Suprapubic skin (tissue), 4 donors: ENCODE data around the gene CADPS. TPM values are rescaled to one million over a fixed set of nuclear protein-coding genes. Genes with fewer than 3 reads are reported as not detected.

Experiments
- DNase-seq, 2 donors: peaks; one replicate each; pipeline ENCODE4 v3.0.0-alpha.2; 2019; ENCODE audit warnings: low spot score in 2 of 2
- H3K27ac ChIP-seq: fragments of 200-600 bp; sonication (generic); one replicate; pipeline ENCODE4 v1.5.1; 2019
- H3K27me3 ChIP-seq: fragments of 200-600 bp; sonication (generic); one replicate; pipeline ENCODE4 v1.5.1; 2019
- H3K36me3 ChIP-seq: fragments of 200-600 bp; sonication (generic); one replicate; pipeline ENCODE4 v1.5.1; 2019
- H3K4me1 ChIP-seq: fragments of 200-600 bp; sonication (generic); one replicate; pipeline ENCODE4 v1.5.1; 2019
- H3K4me3 ChIP-seq: fragments of 200-600 bp; sonication (generic); one replicate; pipeline ENCODE4 v1.5.1; 2019; ENCODE audit warnings: mild to moderate bottlenecking
- H3K9me3 ChIP-seq: fragments of 200-600 bp; sonication (generic); one replicate; pipeline ENCODE4 v1.5.1; 2019
- EP300 ChIP-seq: sonication (generic); formaldehyde crosslinking; IDR thresholded peaks from one replicate; pipeline ENCODE4 v1.6.1; 2017; ENCODE audit warnings: antibody characterized with exemption
- POLR2A ChIP-seq, 2 donors: fragments of 450-650 bp; IDR thresholded peaks; one replicate each; pipeline ENCODE4 v1.6.1; 2017; ENCODE audit warnings: antibody characterized with exemption in 2 of 2, mild to moderate bottlenecking in 2 of 2, moderate library complexity in 2 of 2
- POLR2AphosphoS5 ChIP-seq, 3 donors: sonication (generic); formaldehyde crosslinking; IDR thresholded peaks; one replicate each; pipeline ENCODE4 v1.6.1; 2017; ENCODE audit warnings: antibody characterized with exemption in 3 of 3
- WGBS: methylation state at CpG from one replicate; pipeline ENCODE4 v1.1.5; 2018; 5-methylcytosine and 5-hydroxymethylcytosine counted together
- total RNA-seq, 4 donors: library from RNA; depleted of rRNA; stranded (reverse); fragments of >200 nt; gene quantifications; one replicate each; pipeline ENCODE4 v1.1.0, GENCODE V29; 2016
- TF ChIP-seq, protein P1 (sequence below), 2 donors: fragments of 200-600 bp in 1 of 2; fragments of 450-650 bp in 1 of 2; sonication (generic) in 1 of 2; IDR thresholded peaks; one replicate each; pipeline ENCODE4 v1.5.1; 2016 to 2019; ENCODE audit warnings: antibody characterized with exemption in 2 of 2, mild to moderate bottlenecking in 1 of 2, moderate library complexity in 1 of 2

The CADPS gene
- total RNA-seq, 4 donors from 2014 or later, result 0.57 to 3.8 (median 3.0) TPM

DNA sequence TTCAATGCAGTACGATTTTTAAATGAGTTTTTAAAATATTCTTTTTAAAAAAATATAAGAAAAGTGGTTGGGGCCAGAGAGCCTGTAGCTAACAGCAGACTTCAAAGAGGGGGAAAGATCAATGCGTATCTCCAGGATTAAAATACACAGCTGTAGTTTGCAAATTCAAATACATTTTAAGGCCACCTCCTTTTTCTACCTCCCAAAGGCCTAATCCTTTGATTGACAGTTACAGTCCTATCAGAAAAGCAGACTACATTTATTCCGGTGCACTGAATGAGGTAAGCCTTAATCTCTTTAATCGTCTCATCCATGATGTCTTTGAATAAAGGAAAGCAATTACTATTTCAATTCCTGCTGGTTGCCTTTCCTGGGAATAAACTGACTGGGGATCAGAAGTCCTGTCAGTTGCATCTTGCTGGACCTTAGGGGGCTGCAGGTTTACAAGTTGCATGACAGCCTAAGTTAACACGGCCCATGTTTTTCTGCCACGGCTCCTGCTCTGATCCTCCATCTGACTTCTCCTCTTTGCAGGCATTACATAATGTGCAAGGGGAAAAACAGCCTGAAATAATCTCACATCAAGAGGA, 51.7 kb downstream of the CADPS start:
- Histone ChIP-seq H3K36me3 (no peaks in the 10 kb centered on the region), H3K4me3 (no peak overlapping the region), H3K27me3 (no peaks in the 10 kb centered on the region), H3K9me3 (no peaks in the 10 kb centered on the region), H3K27ac (no peak overlapping the region), H3K4me1 (no peaks in the 10 kb centered on the region)
- WGBS, result 67% methylated on average over 6 of the region's 6 CpGs
- no peak for TF ChIP-seq POLR2AphosphoS5 (IDR thresholded peaks at IDR 0.05)
- TF ChIP-seq, protein P1, sequence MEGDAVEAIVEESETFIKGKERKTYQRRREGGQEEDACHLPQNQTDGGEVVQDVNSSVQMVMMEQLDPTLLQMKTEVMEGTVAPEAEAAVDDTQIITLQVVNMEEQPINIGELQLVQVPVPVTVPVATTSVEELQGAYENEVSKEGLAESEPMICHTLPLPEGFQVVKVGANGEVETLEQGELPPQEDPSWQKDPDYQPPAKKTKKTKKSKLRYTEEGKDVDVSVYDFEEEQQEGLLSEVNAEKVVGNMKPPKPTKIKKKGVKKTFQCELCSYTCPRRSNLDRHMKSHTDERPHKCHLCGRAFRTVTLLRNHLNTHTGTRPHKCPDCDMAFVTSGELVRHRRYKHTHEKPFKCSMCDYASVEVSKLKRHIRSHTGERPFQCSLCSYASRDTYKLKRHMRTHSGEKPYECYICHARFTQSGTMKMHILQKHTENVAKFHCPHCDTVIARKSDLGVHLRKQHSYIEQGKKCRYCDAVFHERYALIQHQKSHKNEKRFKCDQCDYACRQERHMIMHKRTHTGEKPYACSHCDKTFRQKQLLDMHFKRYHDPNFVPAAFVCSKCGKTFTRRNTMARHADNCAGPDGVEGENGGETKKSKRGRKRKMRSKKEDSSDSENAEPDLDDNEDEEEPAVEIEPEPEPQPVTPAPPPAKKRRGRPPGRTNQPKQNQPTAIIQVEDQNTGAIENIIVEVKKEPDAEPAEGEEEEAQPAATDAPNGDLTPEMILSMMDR (IDR thresholded peaks at IDR 0.05), result no peak
- TF ChIP-seq EP300, result no peak
- no peak for TF ChIP-seq POLR2A (IDR thresholded peaks at IDR 0.05)
- no peak for DNase-seq

- H3K4me1 ChIP-seq, result no peaks in the 10 kb centered on the region
- no peaks in the 10 kb centered on the region for H3K27me3 ChIP-seq
- H3K36me3 ChIP-seq, result no peaks in the 10 kb centered on the region
- H3K27ac ChIP-seq, result no peak overlapping the region
- no peak for DNase-seq
- 88% methylated on average over 1 of the region's 1 CpG for WGBS
- no peaks in the 10 kb centered on the region for H3K9me3 ChIP-seq
- no peak overlapping the region for H3K4me3 ChIP-seq
- TF ChIP-seq, protein P1 (IDR thresholded peaks at IDR 0.05), result no peak
- TF ChIP-seq EP300, result no peak
- TF ChIP-seq POLR2A (IDR thresholded peaks at IDR 0.05), result no peak
- TF ChIP-seq POLR2AphosphoS5 (IDR thresholded peaks at IDR 0.05), result no peak
Observed at GRCh38 chr3:62822905-62823304, 52.3 kb downstream of the CADPS start.

DNA sequence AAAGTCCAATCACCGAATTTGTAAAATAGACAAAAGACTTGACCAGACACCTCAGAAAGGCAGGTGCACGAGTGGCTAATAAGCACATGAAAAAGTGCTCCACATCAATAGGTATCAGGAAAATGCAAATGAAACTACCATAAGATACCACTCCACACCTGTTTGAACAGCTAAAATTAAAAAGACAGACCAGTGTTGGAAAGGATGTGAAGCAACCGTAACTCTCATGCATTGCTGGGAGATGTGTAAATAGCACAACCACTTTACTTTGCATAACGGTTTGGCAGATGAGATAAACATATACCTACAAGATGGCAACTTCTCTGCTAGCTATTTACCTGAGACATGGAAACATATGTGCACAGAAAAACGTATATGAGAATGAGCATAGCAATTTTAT, 56.9 kb downstream of the CADPS start:
- Histone ChIP-seq H3K4me3 (no peak overlapping the region), H3K9me3 (no peaks in the 10 kb centered on the region), H3K27ac (no peak overlapping the region), H3K36me3 (no peaks in the 10 kb centered on the region), H3K27me3 (no peaks in the 10 kb centered on the region), H3K4me1 (no peaks in the 10 kb centered on the region)
- 84% methylated on average over 5 of the region's 5 CpGs for WGBS
- TF ChIP-seq POLR2A (IDR thresholded peaks at IDR 0.05) (no peak), POLR2AphosphoS5 (IDR thresholded peaks at IDR 0.05) (no peak), EP300 (no peak)
- TF ChIP-seq, protein P1 (IDR thresholded peaks at IDR 0.05), result no peak
- no peak for DNase-seq

- DNase-seq, result no peak
- H3K27ac ChIP-seq, result no peak overlapping the region
- no peak overlapping the region for H3K4me3 ChIP-seq
- no peaks in the 10 kb centered on the region for H3K9me3 ChIP-seq
- no peaks in the 10 kb centered on the region for H3K4me1 ChIP-seq
- H3K36me3 ChIP-seq, result no peaks in the 10 kb centered on the region
- 83% methylated on average over 2 of the region's 2 CpGs for WGBS
- TF ChIP-seq, protein P1 (IDR thresholded peaks at IDR 0.05), result no peak
- TF ChIP-seq POLR2A (IDR thresholded peaks at IDR 0.05), result no peak
- TF ChIP-seq EP300, result no peak
- no peak for TF ChIP-seq POLR2AphosphoS5 (IDR thresholded peaks at IDR 0.05)
- H3K27me3 ChIP-seq, result no peaks in the 10 kb centered on the region
Observed at GRCh38 chr3:62817678-62818077, 57.5 kb downstream of the CADPS start.

DNA sequence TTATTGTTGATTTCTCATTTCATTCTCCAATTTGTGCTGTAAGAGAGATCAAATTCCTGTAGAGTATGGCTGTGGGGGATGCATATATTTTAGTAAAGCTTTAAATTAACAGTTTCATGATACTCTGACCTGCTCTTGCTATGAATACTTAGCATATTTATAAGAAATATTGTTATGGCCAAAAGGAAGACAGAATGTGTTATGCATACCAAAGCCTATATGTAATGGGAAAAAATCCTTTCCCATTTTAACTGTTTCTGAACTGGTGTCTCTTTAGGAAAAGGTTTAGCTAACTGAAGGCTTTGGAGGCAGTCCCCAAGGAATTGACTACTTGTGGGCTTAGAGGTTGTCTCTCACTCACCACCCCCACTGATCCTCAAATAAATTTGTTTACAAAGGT, 59.2 kb downstream of the CADPS start:
- TF ChIP-seq EP300 (no peak), POLR2AphosphoS5 (IDR thresholded peaks at IDR 0.05) (no peak)
- Histone ChIP-seq H3K9me3 (no peaks in the 10 kb centered on the region), H3K27me3 (no peaks in the 10 kb centered on the region), H3K27ac (no peak overlapping the region), H3K36me3 (no peaks in the 10 kb centered on the region), H3K4me3 (no peak overlapping the region), H3K4me1 (no peaks in the 10 kb centered on the region)
- DNase-seq, result no peak

- 89% methylated on average over 3 of the region's 3 CpGs for WGBS
- no peak for DNase-seq
- no peak overlapping the region for H3K4me3 ChIP-seq
- H3K27ac ChIP-seq, result no peak overlapping the region
- no peaks in the 10 kb centered on the region for H3K27me3 ChIP-seq
- H3K4me1 ChIP-seq, result no peaks in the 10 kb centered on the region
- H3K9me3 ChIP-seq, result no peaks in the 10 kb centered on the region
- H3K36me3 ChIP-seq, result no peaks in the 10 kb centered on the region
- TF ChIP-seq EP300 (no peak), POLR2AphosphoS5 (IDR thresholded peaks at IDR 0.05) (no peak), POLR2A (IDR thresholded peaks at IDR 0.05) (no peak)
- TF ChIP-seq, protein P1 (IDR thresholded peaks at IDR 0.05), result no peak
Observed at GRCh38 chr3:62812631-62813030, 62.6 kb downstream of the CADPS start.
